SU-DHL-6 (cell line): ENCODE data around the gene DST.

Experiments used
- H2AFZ ChIP-seq: fragments of 200-600 bp; sonication (generic); 2 replicates; pipeline ENCODE4 v1.6.1; 2014; ENCODE audit warnings: low read depth, mild to moderate bottlenecking, moderate library complexity, mixed read lengths, antibody characterized with exemption, low read length; ENCODE audit not compliant: severe bottlenecking
- H3F3A ChIP-seq: fragments of 200-600 bp; shearing (Covaris generic); 2 replicates; pipeline ENCODE4 v1.6.0; 2016; ENCODE audit warnings: antibody characterized with exemption, mild to moderate bottlenecking; ENCODE audit not compliant: insufficient read depth
- H3K27ac ChIP-seq: fragments of 200-600 bp; sonication (generic); 2 replicates; pipeline ENCODE4 v1.5.1; 2016; ENCODE audit warnings: low read depth, mild to moderate bottlenecking, low read length, moderate library complexity, mixed read lengths
- H3K27me3 ChIP-seq: fragments of 200-600 bp; sonication (generic), shearing (Covaris generic); 2 replicates; pipeline ENCODE4 v1.6.0; 2014; ENCODE audit warnings: mild to moderate bottlenecking, low read length
- H3K36me3 ChIP-seq: fragments of 200-600 bp; sonication (generic); 2 replicates; pipeline ENCODE4 v1.6.1; 2014; ENCODE audit warnings: mild to moderate bottlenecking, low read length, mixed read lengths
- H3K4me2 ChIP-seq: fragments of 300-600, 200-600 bp; shearing (Covaris generic), sonication (generic); 2 replicates; pipeline ENCODE4 v1.6.0; 2014; ENCODE audit warnings: low read length, low read depth, mild to moderate bottlenecking; ENCODE audit not compliant: poor library complexity, severe bottlenecking
- H3K4me3 ChIP-seq: fragments of 200-600 bp; sonication (generic); 2 replicates; pipeline ENCODE4 v1.5.1; 2014; ENCODE audit warnings: antibody characterized with exemption, low read length, mild to moderate bottlenecking, mixed read lengths; ENCODE audit not compliant: insufficient read depth, poor library complexity, severe bottlenecking
- H3K79me2 ChIP-seq: fragments of 200-600 bp; sonication (generic); 2 replicates; pipeline ENCODE4 v1.6.1; 2014; ENCODE audit warnings: mild to moderate bottlenecking, low read length, moderate library complexity; ENCODE audit not compliant: insufficient read depth
- H3K9ac ChIP-seq: fragments of 200-600 bp; sonication (generic); 2 replicates; pipeline ENCODE4 v1.7.0; 2014; ENCODE audit warnings: mild to moderate bottlenecking, low read length
- H3K9me2 ChIP-seq: fragments of 200-600 bp; sonication (generic); replicated peaks from 2 replicates; pipeline ENCODE4 v1.6.1; 2014; ENCODE audit warnings: low read length; ENCODE audit not compliant: insufficient read depth
- H3K9me3 ChIP-seq: fragments of 200-600 bp; sonication (generic); 2 replicates; pipeline ENCODE4 v1.6.1; 2014; ENCODE audit warnings: low read length, mixed read lengths; ENCODE audit not compliant: insufficient read depth
- H4K20me1 ChIP-seq: fragments of 200-600 bp; sonication (generic); 2 replicates; pipeline ENCODE4 v1.6.1; 2014; ENCODE audit warnings: low read depth, mild to moderate bottlenecking, antibody characterized with exemption, low read length, moderate library complexity, mixed read lengths
- CTCF ChIP-seq: fragments of 200-600 bp; sonication (generic); IDR thresholded peaks from one replicate; pipeline ENCODE4 v1.5.1; 2017; ENCODE audit warnings: antibody characterized with exemption, mild to moderate bottlenecking, low read length, moderate library complexity; ENCODE audit not compliant: insufficient read depth, poor library complexity, severe bottlenecking
- EZH2phosphoT487 ChIP-seq: fragments of 200-600 bp; sonication (generic), shearing (Covaris generic); conservative IDR thresholded peaks from 2 replicates; pipeline ENCODE4 v1.6.1; 2018; ENCODE audit warnings: mild to moderate bottlenecking, antibody characterized with exemption, low read length, moderate library complexity, mixed read lengths

DST gene

GRCh38 chr6:56624728-56625069 lies 18.0 kb downstream of the DST start:
- no peaks in the 10 kb centered on the region for H3K79me2 ChIP-seq
- TF ChIP-seq CTCF: no peak
- no peak for TF ChIP-seq EZH2phosphoT487
- H2AFZ ChIP-seq: no peak overlapping the region
- H3K4me3 ChIP-seq: no peak overlapping the region
- H3K36me3 ChIP-seq: no peaks in the 10 kb centered on the region
- H3K4me2 ChIP-seq: no peak overlapping the region
- H4K20me1 ChIP-seq: no peaks in the 10 kb centered on the region
- H3K27ac ChIP-seq: no peak overlapping the region
- H3F3A ChIP-seq: no peaks in the 10 kb centered on the region
- H3K9me3 ChIP-seq: no peaks in the 10 kb centered on the region
- no peak overlapping the region for H3K9ac ChIP-seq
- no peaks in the 10 kb centered on the region for H3K27me3 ChIP-seq
- H3K9me2 ChIP-seq: no peaks in the 10 kb centered on the region

- H3K36me3 ChIP-seq: no peaks in the 10 kb centered on the region
- no peaks in the 10 kb centered on the region for H3K9me2 ChIP-seq
- H3K27ac ChIP-seq: no peak overlapping the region
- H3K4me2 ChIP-seq: no peak overlapping the region
- H3K79me2 ChIP-seq: no peaks in the 10 kb centered on the region
- no peaks in the 10 kb centered on the region for H3F3A ChIP-seq
- no peaks in the 10 kb centered on the region for H4K20me1 ChIP-seq
- no peak overlapping the region for H3K9ac ChIP-seq
- no peaks in the 10 kb centered on the region for H3K9me3 ChIP-seq
- H2AFZ ChIP-seq: no peak overlapping the region
- H3K27me3 ChIP-seq: no peaks in the 10 kb centered on the region
- H3K4me3 ChIP-seq: no peak overlapping the region
- TF ChIP-seq EZH2phosphoT487: no peak
These were observed 18.5 kb downstream of the DST start for GRCh38 chr6:56624046-56624727.

GRCh38 chr6:56620229-56620868 lies 22.3 kb downstream of the DST start:
- H3K9me2 ChIP-seq: no peaks in the 10 kb centered on the region
- no peak overlapping the region for H3K9ac ChIP-seq
- H3K79me2 ChIP-seq: no peaks in the 10 kb centered on the region
- no peak for TF ChIP-seq CTCF
- no peak for TF ChIP-seq EZH2phosphoT487
- no peak overlapping the region for H3K4me3 ChIP-seq
- no peak overlapping the region for H3K4me2 ChIP-seq
- no peaks in the 10 kb centered on the region for H4K20me1 ChIP-seq
- H3K27me3 ChIP-seq: no peaks in the 10 kb centered on the region
- no peak overlapping the region for H3K27ac ChIP-seq
- no peaks in the 10 kb centered on the region for H3K36me3 ChIP-seq
- H3K9me3 ChIP-seq: no peaks in the 10 kb centered on the region
- no peak overlapping the region for H2AFZ ChIP-seq
- no peaks in the 10 kb centered on the region for H3F3A ChIP-seq

- H2AFZ ChIP-seq: no peak overlapping the region
- H3K9me2 ChIP-seq: no peaks in the 10 kb centered on the region
- no peaks in the 10 kb centered on the region for H3K36me3 ChIP-seq
- TF ChIP-seq CTCF (no peak), EZH2phosphoT487 (no peak)
- H3K79me2 ChIP-seq: no peaks in the 10 kb centered on the region
- no peaks in the 10 kb centered on the region for H4K20me1 ChIP-seq
- no peak overlapping the region for H3K9ac ChIP-seq
- no peaks in the 10 kb centered on the region for H3F3A ChIP-seq
- no peaks in the 10 kb centered on the region for H3K9me3 ChIP-seq
- no peak overlapping the region for H3K4me2 ChIP-seq
- no peak overlapping the region for H3K4me3 ChIP-seq
- H3K27me3 ChIP-seq: peaks cover 4% of the 10 kb centered on the region; the same call in 1 of the 2 replicates
- no peak overlapping the region for H3K27ac ChIP-seq
These were observed 24.6 kb downstream of the DST start for GRCh38 chr6:56618050-56618449.
